GOT3 (cell line): ENCODE measurements around the gene TRABD2B.

Experiments used
- DNase-seq: peaks from one replicate; lab custom pipeline; 2025; ENCODE audit warnings: mixed read lengths; lab: John Stamatoyannopoulos, UW

The TRABD2B gene

GRCh38 chr1:47725000-47725473 is 272.1 kb downstream of the TRABD2B start:
- DNase-seq = no peak

GRCh38 chr1:47724432-47724999 is 272.7 kb downstream of the TRABD2B start:
- DNase-seq = no peak

- DNase-seq = no peak
These were observed 274.1 kb downstream of the TRABD2B start for GRCh38 chr1:47722909-47723580.

- DNase-seq = no peak
These were observed 275.1 kb downstream of the TRABD2B start for GRCh38 chr1:47722101-47722500.

GRCh38 chr1:47720111-47720510 is 277.1 kb downstream of the TRABD2B start:
- DNase-seq = no peak

GRCh38 chr1:47717341-47717740 is 279.8 kb downstream of the TRABD2B start:
- no peak for DNase-seq

- DNase-seq = no peak
These were observed 283.0 kb downstream of the TRABD2B start for GRCh38 chr1:47713975-47714767.

- no peak for DNase-seq
These were observed 283.7 kb downstream of the TRABD2B start for GRCh38 chr1:47713333-47713953.

- DNase-seq = no peak
These were observed 284.4 kb downstream of the TRABD2B start for GRCh38 chr1:47712596-47713299.

GRCh38 chr1:47711848-47712492 is 285.2 kb downstream of the TRABD2B start:
- DNase-seq = no peak

GRCh38 chr1:47711184-47711847 is 285.9 kb downstream of the TRABD2B start:
- DNase-seq = no peak
